CD4-positive, alpha-beta T cell treated with Interferon alpha-2 for 1 hour (primary cell): ENCODE data around the gene CRAMP1.

Source experiments
- DNase-seq, 2 donors: peaks; one replicate each; pipeline ENCODE4 v3.0.0-alpha.2; 2020 to 2022

CRAMP1 gene

DNA sequence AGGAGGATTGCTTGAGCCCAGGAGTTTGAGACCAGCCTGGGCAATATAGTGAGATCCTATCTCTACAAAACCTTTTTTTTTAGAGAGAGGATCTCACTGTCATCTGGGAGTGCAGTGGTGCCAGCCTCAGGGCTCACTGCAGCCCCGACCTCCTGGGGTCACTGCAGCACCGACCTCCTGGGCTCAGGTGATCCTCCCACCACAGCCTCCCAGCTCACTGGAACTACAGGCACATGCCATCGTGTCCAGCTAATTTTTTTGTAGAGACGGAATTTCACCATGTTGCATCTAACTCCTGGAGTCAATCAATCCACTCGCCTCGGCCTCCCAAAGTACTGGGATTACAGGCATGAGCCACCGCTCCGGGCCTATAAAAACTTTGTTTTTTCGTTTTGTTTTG, 109.2 kb downstream of the CRAMP1 start:
- DNase-seq = no peak

DNA sequence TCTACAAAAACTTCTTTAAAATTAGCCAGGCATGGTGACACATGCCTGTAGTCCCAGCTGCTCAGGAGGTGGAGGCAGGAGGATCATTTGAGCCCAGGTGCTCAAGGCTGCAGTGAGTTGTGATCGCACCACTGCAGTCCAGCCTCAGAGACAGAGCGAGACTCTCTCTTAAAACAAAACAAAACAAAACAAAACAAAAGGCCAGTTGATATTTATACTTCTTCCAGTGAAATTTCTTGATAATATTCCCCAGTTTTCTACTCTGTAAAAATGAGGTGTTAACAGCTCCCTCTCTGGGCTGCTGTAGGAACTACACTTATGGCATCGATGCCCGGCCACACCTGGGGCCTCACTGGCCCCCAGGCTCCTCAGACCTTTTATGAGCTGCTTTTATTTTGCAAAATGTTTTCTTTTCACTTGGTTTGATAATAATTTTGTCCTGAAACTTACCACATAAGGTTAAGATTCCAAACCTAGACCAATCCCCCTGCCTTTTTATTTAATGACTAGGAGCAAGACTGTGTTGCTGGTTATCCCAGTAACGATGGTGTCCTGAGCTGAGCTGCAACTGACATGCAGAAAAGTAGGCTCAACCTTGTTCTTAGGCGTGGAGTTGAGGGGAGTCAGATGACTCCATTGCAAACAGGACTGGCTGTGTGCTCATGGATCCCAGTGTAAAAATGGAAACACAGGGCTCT, 111.4 kb downstream of the CRAMP1 start:
- DNase-seq = peak; percentile 18 to 57

DNA sequence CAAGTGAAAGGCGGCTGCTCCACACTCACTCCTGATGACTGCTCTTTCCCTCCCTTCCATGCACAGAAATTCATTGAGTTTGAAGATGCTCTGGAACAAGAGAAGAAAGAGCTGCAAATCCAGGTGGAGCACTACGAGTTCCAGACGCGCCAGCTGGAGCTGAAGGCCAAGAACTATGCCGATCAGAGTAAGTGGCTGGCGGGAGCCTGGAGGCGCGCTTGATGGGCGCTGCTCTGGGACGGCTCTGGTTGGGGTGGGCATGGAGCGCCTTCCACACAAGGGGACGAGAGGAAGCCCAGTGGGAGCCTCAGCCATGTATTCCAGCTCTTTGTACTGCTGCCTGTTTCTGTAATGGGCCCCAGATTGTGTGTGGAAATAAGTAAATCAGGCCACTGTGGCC, 112.3 kb downstream of the CRAMP1 start:
- DNase-seq = no peak

DNA sequence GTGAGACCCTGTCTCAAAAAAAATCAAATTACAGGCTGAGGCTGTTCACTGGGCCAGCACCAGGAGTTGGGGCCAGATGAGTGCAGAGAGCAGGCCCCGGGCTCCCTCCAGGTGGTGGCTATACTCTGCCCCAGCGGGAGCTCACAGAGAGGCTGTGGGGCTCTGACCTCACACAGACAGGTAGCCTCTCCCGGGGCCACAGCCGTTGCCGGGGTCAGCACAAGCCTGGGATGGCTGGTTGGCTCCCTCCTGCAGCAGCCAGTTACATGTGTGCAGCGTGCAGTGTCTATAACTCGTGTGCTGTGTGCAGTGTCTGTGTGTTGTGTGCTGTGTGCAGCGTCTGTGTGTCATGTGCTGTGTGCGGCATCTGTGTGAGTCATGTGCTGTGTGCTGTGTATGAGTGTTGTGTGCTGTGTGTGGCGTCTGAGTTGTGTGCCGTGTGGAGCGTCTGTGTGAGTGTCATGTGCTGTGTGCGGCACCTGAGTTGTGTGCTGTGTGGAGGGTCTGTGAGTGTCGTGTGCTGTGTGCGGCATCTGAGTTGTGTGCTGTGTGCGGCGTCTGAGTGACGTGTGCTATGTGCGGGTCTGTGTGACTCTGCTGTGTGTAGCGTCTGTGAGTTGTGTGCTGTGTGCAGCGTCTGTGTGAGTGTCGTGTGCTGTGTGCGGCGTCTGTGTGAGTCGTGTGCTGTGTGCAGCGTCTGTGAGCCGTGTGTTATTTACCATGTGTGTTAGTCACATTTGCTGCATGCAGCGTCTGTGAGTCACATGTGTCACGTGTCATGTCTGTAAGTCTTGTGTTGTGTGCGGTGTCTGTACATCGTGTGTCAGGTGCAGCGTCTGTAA, 114.7 kb downstream of the CRAMP1 start:
- DNase-seq = no peak
